ENCODE results near the gene ACSS3. TPM values are rescaled to one million over a fixed set of nuclear protein-coding genes. Genes with fewer than 3 reads are reported as not detected.

ACSS3 gene
- polyA plus RNA-seq, 1 donor (not counting 4 experiments of a cell fraction or from before 2014, with no cell fraction given): 0.30 TPM

GRCh38 chr12:81166790-81167189 is 88.9 kb downstream of the ACSS3 start:
- Histone ChIP-seq H3K4me3 (ENCODE audit: control insufficient read depth in 2 of 3, extremely low read depth in 1 of 3, insufficient read depth in 2 of 3, low read depth in 1 of 3, low read length in 3 of 3) (no peak overlapping the region), H4K20me1 (ENCODE audit: control insufficient read depth, extremely low read depth, insufficient read depth, low read length) (no peaks in the 10 kb centered on the region), H3K9ac (ENCODE audit: control insufficient read depth, extremely low read depth, insufficient read depth, low read length) (no peak overlapping the region), H3K27me3 (ENCODE audit: control insufficient read depth, extremely low read depth, insufficient read depth, low read length) (no peaks in the 10 kb centered on the region), H3K27ac (ENCODE audit: control insufficient read depth, insufficient read depth, low read length) (no peak overlapping the region), H3K9me3 (ENCODE audit: control insufficient read depth, low read depth, low read length) (no peaks in the 10 kb centered on the region), H3K4me2 (ENCODE audit: control insufficient read depth, extremely low read depth, insufficient read depth, low read depth, low read length) (no peak overlapping the region), H2AFZ (ENCODE audit: control insufficient read depth, low read length) (no peak overlapping the region), H3K79me2 (ENCODE audit: control insufficient read depth, insufficient read depth, low read length) (no peaks in the 10 kb centered on the region), H3K9me1 (ENCODE audit: control insufficient read depth, extremely low read depth, insufficient read depth, low read length) (no peaks in the 10 kb centered on the region), H3K4me1 (ENCODE audit: control insufficient read depth, extremely low read depth, insufficient read depth, low read length) (peaks cover 22% of the 10 kb centered on the region), H3K36me3 (ENCODE audit: control insufficient read depth in 2 of 2, extremely low read depth in 1 of 2, insufficient read depth in 2 of 2, low read length in 2 of 2) (no peaks in the 10 kb centered on the region)
- TF ChIP-seq EZH2 (IDR thresholded peaks at IDR 0.05; ENCODE audit: low read length): no peak
- no peak for TF ChIP-seq CTCF (optimal IDR thresholded peaks at IDR 0.05 in 1 of 3, IDR thresholded peaks at IDR 0.05 in 1 of 3, conservative IDR thresholded peaks at IDR 0.05 in 1 of 3; ENCODE audit: extremely low read depth in 1 of 3, insufficient read depth in 2 of 3, low read length in 3 of 3)
- dilution Hi-C loops (cut with MboI; ENCODE audit: extremely low pct_ligation_motif_present, low sequenced_read_pairs): no loop called here
- DNase-seq (ENCODE audit: low read depth, low spot score): no peak
- no peak for FAIRE-seq

- no peaks in the 10 kb centered on the region for H4K20me1 ChIP-seq (ENCODE audit: control insufficient read depth, extremely low read depth, insufficient read depth, low read length)
Observed at GRCh38 chr12:81167694-81168093, 89.8 kb downstream of the ACSS3 start.

More at GRCh38 chr12:81167694-81168093, 89.8 kb downstream of the ACSS3 start:
- H3K79me2 ChIP-seq (ENCODE audit: control insufficient read depth, insufficient read depth, low read length): no peaks in the 10 kb centered on the region
- no peaks in the 10 kb centered on the region for H3K9me1 ChIP-seq (ENCODE audit: control insufficient read depth, extremely low read depth, insufficient read depth, low read length)
- no peak for TF ChIP-seq EZH2 (IDR thresholded peaks at IDR 0.05; ENCODE audit: low read length)
- TF ChIP-seq CTCF (optimal IDR thresholded peaks at IDR 0.05 in 1 of 3, IDR thresholded peaks at IDR 0.05 in 1 of 3, conservative IDR thresholded peaks at IDR 0.05 in 1 of 3; ENCODE audit: extremely low read depth in 1 of 3, insufficient read depth in 2 of 3, low read length in 3 of 3): no peak
- H3K4me2 ChIP-seq (ENCODE audit: control insufficient read depth, extremely low read depth, insufficient read depth, low read depth, low read length): no peak overlapping the region
- FAIRE-seq (no peak), DNase-seq (ENCODE audit: low read depth, low spot score) (peak; percentile 17)
- no peak overlapping the region for H3K4me3 ChIP-seq (ENCODE audit: control insufficient read depth in 2 of 3, extremely low read depth in 1 of 3, insufficient read depth in 2 of 3, low read depth in 1 of 3, low read length in 3 of 3)
- H3K27ac ChIP-seq (ENCODE audit: control insufficient read depth, insufficient read depth, low read length): no peak overlapping the region
- dilution Hi-C loops (cut with MboI; ENCODE audit: extremely low pct_ligation_motif_present, low sequenced_read_pairs): no loop called here
- H2AFZ ChIP-seq (ENCODE audit: control insufficient read depth, low read length): peak overlapping the region; percentile 40
- no peaks in the 10 kb centered on the region for H3K27me3 ChIP-seq (ENCODE audit: control insufficient read depth, extremely low read depth, insufficient read depth, low read length)
- H3K9me3 ChIP-seq (ENCODE audit: control insufficient read depth, low read depth, low read length): no peaks in the 10 kb centered on the region
- H3K36me3 ChIP-seq (ENCODE audit: control insufficient read depth in 2 of 2, extremely low read depth in 1 of 2, insufficient read depth in 2 of 2, low read length in 2 of 2): no peaks in the 10 kb centered on the region
- no peak overlapping the region for H3K9ac ChIP-seq (ENCODE audit: control insufficient read depth, extremely low read depth, insufficient read depth, low read length)
- peaks cover 22% of the 10 kb centered on the region for H3K4me1 ChIP-seq (ENCODE audit: control insufficient read depth, extremely low read depth, insufficient read depth, low read length)

Measured in keratinocyte (primary cell).